Fibroblast of skin of back (primary cell): ENCODE measurements around the gene ODAPH. TPM values are rescaled to one million over a fixed set of nuclear protein-coding genes. Genes with fewer than 3 reads are reported as not detected.
"Not testable (repeated sequence)": the region's sequence is repeated elsewhere in the genome, so short reads cannot be mapped to it uniquely, and the experiment has no call there.

Experiments used
- DNase-seq: peaks from one replicate; pipeline ENCODE4 v3.0.0-alpha.2; 2013
- polyA plus RNA-seq, 2 experiments: library from polyadenylated mRNA; unstranded; fragments of 120-200 nt; gene quantifications; one replicate each; pipeline ENCODE4 v1.2.1, GENCODE V29; 2013; ENCODE audit not compliant: insufficient read length in 2 of 2

The ODAPH gene
- polyA plus RNA-seq (2013, experiment 1 of 2; ENCODE audit: insufficient read length): not detected
- not detected for polyA plus RNA-seq (2013, experiment 2 of 2; ENCODE audit: insufficient read length)

GRCh38 chr4:75555294-75556164 is at the start of gene ODAPH:
ODAPH (plus strand) TSS chr4:75556066; CDS start chr4:75556083, 17 bp downstream.
- peak; percentile 2 for DNase-seq

- not testable (repeated sequence) for DNase-seq
These were observed 46.3 kb upstream of the ODAPH start for GRCh38 chr4:75509592-75509991.

GRCh38 chr4:75511841-75512240 is 44.0 kb upstream of the ODAPH start:
- no peak for DNase-seq

GRCh38 chr4:75512386-75513211 is 43.3 kb upstream of the ODAPH start:
- peak; percentile 43 for DNase-seq

- DNase-seq: no peak
These were observed 42.2 kb upstream of the ODAPH start for GRCh38 chr4:75513526-75514130.

GRCh38 chr4:75514131-75514948 is 41.5 kb upstream of the ODAPH start, which contains the start of the genes RCHY1 and THAP6:
RCHY1 (minus strand) TSS chr4:75514403; CDS start chr4:75514286, 117 bp downstream.
THAP6 (plus strand) TSS chr4:75514473; CDS start chr4:75515453, 980 bp downstream.
- DNase-seq: peak; percentile 97

GRCh38 chr4:75514949-75515612 is 40.8 kb upstream of the ODAPH start:
- no peak for DNase-seq

- DNase-seq: no peak
These were observed 39.7 kb upstream of the ODAPH start for GRCh38 chr4:75516144-75516543.

- DNase-seq: not testable (repeated sequence)
These were observed 36.4 kb upstream of the ODAPH start for GRCh38 chr4:75519452-75519851.

GRCh38 chr4:75525086-75525485 is 30.8 kb upstream of the ODAPH start:
- no peak for DNase-seq

- DNase-seq: no peak
These were observed 30.0 kb upstream of the ODAPH start for GRCh38 chr4:75525910-75526309.

- no peak for DNase-seq
These were observed 28.4 kb upstream of the ODAPH start for GRCh38 chr4:75527482-75527881.

GRCh38 chr4:75530556-75531322 is 25.1 kb upstream of the ODAPH start:
- no peak for DNase-seq

- DNase-seq: not testable (repeated sequence)
These were observed 24.2 kb upstream of the ODAPH start for GRCh38 chr4:75531536-75532143.

- DNase-seq: not testable (repeated sequence)
These were observed 22.5 kb upstream of the ODAPH start for GRCh38 chr4:75533339-75533887.

- not testable (repeated sequence) for DNase-seq
These were observed 21.9 kb upstream of the ODAPH start for GRCh38 chr4:75533926-75534325.

- not testable (repeated sequence) for DNase-seq
These were observed 18.6 kb upstream of the ODAPH start for GRCh38 chr4:75537308-75537707.

- peak; percentile 51 for DNase-seq
These were observed 13.0 kb upstream of the ODAPH start for GRCh38 chr4:75542824-75543223.

- DNase-seq: not testable (repeated sequence)
These were observed 11.6 kb upstream of the ODAPH start for GRCh38 chr4:75544220-75544619.
